ENCODE results near the gene TGFBR3.

Gene TGFBR3

DNA sequence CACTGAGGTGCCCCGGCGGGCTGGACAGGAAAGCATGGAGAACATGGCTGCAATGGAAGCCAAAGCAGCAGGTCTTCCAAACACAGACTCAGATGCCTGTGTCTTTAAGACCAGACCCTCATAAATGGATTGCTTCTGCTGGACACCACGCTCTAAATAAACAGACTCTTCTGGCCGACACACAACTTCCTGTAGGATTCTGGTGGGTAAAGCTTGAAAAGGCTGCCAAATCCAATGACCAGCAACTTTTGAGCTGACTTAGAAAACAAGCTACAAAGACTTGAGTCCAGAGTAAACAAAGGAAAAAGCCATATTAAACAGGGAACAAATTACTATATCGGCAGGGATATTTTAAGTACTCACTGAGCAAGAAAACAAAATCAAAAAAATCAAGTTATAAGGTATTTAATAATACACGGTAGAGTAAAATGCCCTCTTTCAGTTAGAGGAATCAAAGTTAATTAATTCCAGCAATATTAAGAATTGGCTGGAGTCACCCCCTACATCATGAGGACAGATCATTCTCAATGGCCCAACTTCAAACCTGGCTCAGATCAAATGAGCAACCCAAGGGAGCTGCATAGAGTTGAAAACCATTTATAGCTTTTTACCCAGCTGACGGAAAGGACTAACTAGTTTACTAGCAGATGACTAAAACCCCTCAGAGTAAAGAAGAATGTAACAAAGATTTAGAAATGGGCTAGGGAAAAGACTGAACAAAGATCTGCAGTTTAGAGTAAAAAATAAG is 102.4 kb downstream of the TGFBR3 start:
- no peak for DNase-seq (ENCODE audit: low read depth)
- no peak overlapping the region for H3K4me3 ChIP-seq (ENCODE audit: low read depth, low read length)
- TF ChIP-seq, protein P1, sequence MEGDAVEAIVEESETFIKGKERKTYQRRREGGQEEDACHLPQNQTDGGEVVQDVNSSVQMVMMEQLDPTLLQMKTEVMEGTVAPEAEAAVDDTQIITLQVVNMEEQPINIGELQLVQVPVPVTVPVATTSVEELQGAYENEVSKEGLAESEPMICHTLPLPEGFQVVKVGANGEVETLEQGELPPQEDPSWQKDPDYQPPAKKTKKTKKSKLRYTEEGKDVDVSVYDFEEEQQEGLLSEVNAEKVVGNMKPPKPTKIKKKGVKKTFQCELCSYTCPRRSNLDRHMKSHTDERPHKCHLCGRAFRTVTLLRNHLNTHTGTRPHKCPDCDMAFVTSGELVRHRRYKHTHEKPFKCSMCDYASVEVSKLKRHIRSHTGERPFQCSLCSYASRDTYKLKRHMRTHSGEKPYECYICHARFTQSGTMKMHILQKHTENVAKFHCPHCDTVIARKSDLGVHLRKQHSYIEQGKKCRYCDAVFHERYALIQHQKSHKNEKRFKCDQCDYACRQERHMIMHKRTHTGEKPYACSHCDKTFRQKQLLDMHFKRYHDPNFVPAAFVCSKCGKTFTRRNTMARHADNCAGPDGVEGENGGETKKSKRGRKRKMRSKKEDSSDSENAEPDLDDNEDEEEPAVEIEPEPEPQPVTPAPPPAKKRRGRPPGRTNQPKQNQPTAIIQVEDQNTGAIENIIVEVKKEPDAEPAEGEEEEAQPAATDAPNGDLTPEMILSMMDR (IDR thresholded peaks at IDR 0.05; ENCODE audit: insufficient read depth, low read depth, low read length, missing control alignments), result no peak

DNA sequence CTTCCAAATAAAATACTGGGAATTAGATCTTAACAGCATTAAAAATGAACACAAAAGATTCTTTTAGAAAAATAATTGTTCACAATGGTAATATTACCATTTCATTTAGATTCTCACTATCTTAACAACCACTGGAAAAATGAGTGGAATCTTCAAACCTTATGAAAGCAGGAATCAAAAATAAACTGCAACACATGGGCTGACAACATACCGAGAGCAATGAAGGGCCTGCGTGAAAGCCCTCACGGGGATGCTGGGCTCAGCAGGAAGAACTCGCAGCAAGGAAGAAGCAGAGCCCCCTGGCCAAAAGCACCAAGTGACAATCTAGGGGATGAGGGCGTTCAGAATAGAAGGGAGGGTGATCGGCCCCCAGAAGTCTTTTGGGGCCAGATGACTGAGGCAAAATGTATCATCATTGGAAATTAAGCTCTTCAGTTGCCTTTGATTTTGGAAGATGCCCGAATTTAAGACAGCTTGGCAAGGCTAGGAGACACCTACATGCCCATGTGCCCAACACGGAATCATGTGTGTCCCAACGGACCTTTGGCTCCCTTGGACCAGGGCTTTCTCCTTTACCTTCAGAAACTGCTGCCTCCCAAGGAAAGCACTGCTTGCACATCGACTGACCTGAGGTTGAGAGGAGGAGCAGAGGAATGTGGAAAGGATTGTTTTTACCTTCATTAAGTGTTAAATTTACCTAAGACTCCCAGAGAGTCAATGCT is 103.9 kb downstream of the TGFBR3 start:
- TF ChIP-seq, protein P1 (IDR thresholded peaks at IDR 0.05; ENCODE audit: insufficient read depth, low read depth, low read length, missing control alignments), result no peak
- no peak for DNase-seq (ENCODE audit: low read depth)
- no peak overlapping the region for H3K4me3 ChIP-seq (ENCODE audit: low read depth, low read length)

DNA sequence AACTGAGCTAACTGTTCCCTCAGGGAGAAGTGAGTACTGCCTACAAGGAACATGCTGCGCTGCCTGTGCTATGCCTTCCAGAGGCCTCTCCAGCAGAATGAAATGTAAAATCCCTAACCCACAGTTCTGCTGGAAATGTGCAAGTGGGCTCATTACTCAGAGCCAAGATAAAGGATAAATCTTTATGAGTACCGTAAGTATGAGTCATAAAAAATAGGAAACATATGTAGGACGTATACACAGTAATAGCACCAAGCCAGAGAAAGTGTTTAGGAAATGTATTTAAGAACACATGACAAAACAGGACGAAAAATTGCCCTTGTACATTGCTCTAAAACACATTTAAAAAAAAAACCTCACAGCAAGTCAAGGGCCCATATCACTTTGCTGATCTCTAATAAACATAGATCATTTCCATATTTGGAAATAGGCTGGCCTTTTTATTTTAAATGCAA is 104.6 kb downstream of the TGFBR3 start:
- H3K4me3 ChIP-seq (ENCODE audit: low read depth, low read length), result no peak overlapping the region
- TF ChIP-seq, protein P1 (IDR thresholded peaks at IDR 0.05; ENCODE audit: insufficient read depth, low read depth, low read length, missing control alignments), result no peak
- no peak for DNase-seq (ENCODE audit: low read depth)

DNA sequence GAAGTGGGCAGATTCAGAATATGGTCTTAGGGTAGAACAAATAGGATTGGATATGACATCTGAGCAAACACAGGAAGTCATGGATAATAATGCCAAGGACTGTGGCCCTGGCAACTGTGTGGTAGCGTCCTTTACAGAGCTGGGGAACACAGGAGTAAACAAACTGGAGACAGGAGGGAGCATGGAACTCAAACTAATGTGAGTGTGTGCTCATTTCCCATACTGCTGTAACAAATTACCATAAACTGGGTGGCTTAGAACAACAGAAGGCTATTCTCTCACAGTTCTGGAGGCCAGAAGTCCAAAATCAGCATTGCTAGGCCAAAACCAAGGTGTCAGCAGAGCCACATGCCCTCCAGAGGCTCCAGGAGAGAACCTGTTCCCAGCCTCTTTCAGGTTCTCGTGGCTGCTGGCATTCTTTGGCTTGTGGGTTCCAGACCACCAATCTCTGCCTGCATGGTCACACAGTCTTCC is 106.4 kb downstream of the TGFBR3 start:
- no peak overlapping the region for H3K4me3 ChIP-seq (ENCODE audit: low read depth, low read length)
- TF ChIP-seq, protein P1 (IDR thresholded peaks at IDR 0.05; ENCODE audit: insufficient read depth, low read depth, low read length, missing control alignments), result no peak
- DNase-seq (ENCODE audit: low read depth), result no peak

DNA sequence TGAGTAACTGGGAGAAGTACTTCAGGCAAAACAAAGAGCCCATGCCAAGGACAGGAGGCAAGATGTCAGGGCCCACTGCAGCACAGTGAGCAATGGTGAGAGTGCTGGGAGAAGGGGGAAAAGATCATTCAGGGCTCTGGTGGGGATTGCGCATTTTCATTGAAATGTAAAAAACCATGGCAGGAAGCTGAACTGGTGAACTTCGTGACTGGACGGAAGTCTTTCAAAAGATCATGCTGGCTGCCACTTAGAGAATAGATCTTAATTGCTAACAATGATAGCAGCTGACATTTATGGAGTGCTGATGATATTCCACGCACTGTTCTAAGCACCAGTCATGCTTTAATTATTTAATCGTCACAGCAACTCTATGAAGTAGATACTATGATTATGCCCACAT is 107.0 kb downstream of the TGFBR3 start:
- DNase-seq (ENCODE audit: low read depth), result no peak
- TF ChIP-seq, protein P1 (IDR thresholded peaks at IDR 0.05; ENCODE audit: insufficient read depth, low read depth, low read length, missing control alignments), result no peak
- H3K4me3 ChIP-seq (ENCODE audit: low read depth, low read length), result no peak overlapping the region

DNA sequence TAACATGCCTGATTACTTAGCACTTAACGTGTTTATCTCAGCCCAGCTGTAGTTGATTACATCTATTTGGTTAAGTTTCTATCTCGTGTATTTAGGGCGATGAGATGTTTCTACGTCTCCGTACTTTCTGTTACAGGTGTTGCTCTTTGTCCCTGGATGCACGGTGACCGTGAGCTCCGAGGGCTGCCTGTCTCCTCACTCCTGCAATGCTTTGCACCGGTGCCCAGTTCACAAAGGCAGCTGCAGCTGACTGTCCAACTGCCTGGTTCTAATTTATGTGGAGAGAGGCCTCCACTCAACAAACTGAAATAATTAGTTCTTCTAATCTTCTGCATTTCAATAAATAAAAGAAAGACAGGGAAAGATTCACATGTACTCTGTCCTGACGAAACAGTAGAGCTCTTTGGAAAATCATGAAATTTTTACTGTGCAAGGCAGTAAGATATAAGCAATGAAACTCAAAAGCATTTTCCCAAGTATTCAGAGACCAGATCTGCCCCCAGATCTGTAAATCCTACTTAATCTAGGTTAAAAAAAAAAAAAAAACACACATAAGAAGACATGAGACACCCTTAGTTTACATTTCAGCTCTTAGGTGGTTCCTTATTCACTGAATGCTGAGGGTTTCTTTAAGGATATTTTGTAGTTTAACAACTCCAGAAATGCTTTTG is 108.2 kb downstream of the TGFBR3 start:
- TF ChIP-seq, protein P1 (IDR thresholded peaks at IDR 0.05; ENCODE audit: insufficient read depth, low read depth, low read length, missing control alignments), result no peak
- no peak overlapping the region for H3K4me3 ChIP-seq (ENCODE audit: low read depth, low read length)
- no peak for DNase-seq (ENCODE audit: low read depth)
